WTC11 (cell line): ENCODE data around the gene MED19. TPM values are rescaled to one million over a fixed set of nuclear protein-coding genes. Genes with fewer than 3 reads are reported as not detected.
A peak's percentile ranks its signal among the peaks of the same experiment; 100 is the strongest.

Source experiments
- ATAC-seq: fragments of 200-7000 bp; cut with Tn5 transposase; 2 replicates; pipeline ENCODE4 v1.10.0; 2021; ENCODE audit warnings: mild to moderate bottlenecking, moderate library complexity
- CTCF ChIA-PET: fragments of 300-600 bp; sonication (Branson Sonifier 250); formaldehyde crosslinking; loops from one replicate; lab custom pipeline; 2021; ENCODE audit warnings: antibody characterized with exemption; lab: Charles Lee
- POLR2A ChIA-PET: fragments of 350-600 bp; sonication (Branson Sonifier 250); formaldehyde crosslinking; loops from one replicate; lab custom pipeline; 2021; ENCODE audit warnings: antibody characterized with exemption; lab: Charles Lee
- DNase-seq: peaks from one replicate; pipeline ENCODE4 v3.0.0; 2021; ENCODE audit warnings: low spot score
- H3K27ac Mint-ChIP-seq: 2 replicates; pipeline ENCODE4 v1.8.0; 2021; ENCODE audit warnings: mixed read lengths
- H3K27me3 Mint-ChIP-seq: 2 replicates; pipeline ENCODE4 v1.8.0; 2021; ENCODE audit warnings: low read depth, mild to moderate bottlenecking, moderate library complexity, mixed read lengths
- H3K36me3 Mint-ChIP-seq: 2 replicates; pipeline ENCODE4 v1.8.0; 2021; ENCODE audit warnings: mixed read lengths
- H3K4me1 Mint-ChIP-seq: 2 replicates; pipeline ENCODE4 v1.8.0; 2022; ENCODE audit warnings: mixed read lengths
- H3K4me3 Mint-ChIP-seq: 2 replicates; pipeline ENCODE4 v1.8.0; 2021; ENCODE audit warnings: mild to moderate bottlenecking, moderate library complexity, mixed read lengths
- H3K9me3 Mint-ChIP-seq: 2 replicates; pipeline ENCODE4 v1.8.0; 2021; ENCODE audit warnings: mixed read lengths
- ATF6 ChIP-seq: sonication (generic); formaldehyde crosslinking; IDR thresholded peaks from 2 replicates; pipeline ENCODE4 v1.8.1; 2023; ENCODE audit warnings: mild to moderate bottlenecking, missing genetic modification reagents
- CREM ChIP-seq: sonication (generic); formaldehyde crosslinking; IDR thresholded peaks from 2 replicates; pipeline ENCODE4 v1.8.1; 2022; ENCODE audit warnings: mild to moderate bottlenecking, missing genetic modification reagents, moderate library complexity
- ERG ChIP-seq: fragments of 250-450 bp; sonication (Bioruptor Pico); IDR thresholded peaks from 2 replicates; pipeline ENCODE4 v1.8.0; 2021; ENCODE audit warnings: mild to moderate bottlenecking
- GRHL2 ChIP-seq: fragments of 250-450 bp; sonication (Bioruptor Pico); IDR thresholded peaks from 2 replicates; pipeline ENCODE4 v1.8.0; 2022; ENCODE audit warnings: mild to moderate bottlenecking, moderate library complexity; ENCODE audit not compliant: insufficient replicate concordance, severe bottlenecking
- NFYB ChIP-seq: sonication (generic); formaldehyde crosslinking; conservative IDR thresholded peaks from 2 replicates; pipeline ENCODE4 v1.8.0; 2022; ENCODE audit warnings: low read depth, missing genetic modification reagents
- NR2C2 ChIP-seq: sonication (generic); formaldehyde crosslinking; IDR thresholded peaks from 2 replicates; pipeline ENCODE4 v1.8.0; 2022; ENCODE audit warnings: mild to moderate bottlenecking, missing genetic modification reagents
- NR3C1 ChIP-seq: sonication (generic); formaldehyde crosslinking; conservative IDR thresholded peaks from 2 replicates; pipeline ENCODE4 v1.8.1; 2023; ENCODE audit warnings: low read depth, mild to moderate bottlenecking, missing genetic modification reagents
- PRDM15 ChIP-seq: sonication (generic); formaldehyde crosslinking; IDR thresholded peaks from 2 replicates; pipeline ENCODE4 v1.8.0; 2022; ENCODE audit warnings: missing genetic modification reagents
- STAT6 ChIP-seq: sonication (generic); formaldehyde crosslinking; conservative IDR thresholded peaks from 2 replicates; pipeline ENCODE4 v1.8.1; 2023; ENCODE audit warnings: mild to moderate bottlenecking, low read depth, missing genetic modification reagents, moderate library complexity
- ZBTB21 ChIP-seq: sonication (generic); formaldehyde crosslinking; IDR thresholded peaks from 2 replicates; pipeline ENCODE4 v1.8.1; 2023; ENCODE audit warnings: mild to moderate bottlenecking, missing genetic modification reagents, borderline replicate concordance
- ZMAT4 ChIP-seq: fragments of 250-450 bp; sonication (Bioruptor Pico); IDR thresholded peaks from 2 replicates; pipeline ENCODE4 v1.9.0; 2021; ENCODE audit warnings: mild to moderate bottlenecking
- ZNF425 ChIP-seq: fragments of 250-450 bp; sonication (Bioruptor Pico); conservative IDR thresholded peaks from 2 replicates; pipeline ENCODE4 v1.9.0; 2021; ENCODE audit warnings: mild to moderate bottlenecking
- total RNA-seq: library from RNA; stranded (reverse); gene quantifications from 3 replicates; pipeline ENCODE4 v1.2.3, GENCODE V29; 2021

Gene MED19
- total RNA-seq, 1 experiment from 2014 or later, result 19.1 TPM

GRCh38 chr11:57681168-57681567 lies 30.8 kb downstream of the MED19 start:
- H3K9me3 Mint-ChIP-seq, result peaks cover 3% of the 10 kb centered on the region; the same call in 1 of the 2 replicates
- H3K27ac Mint-ChIP-seq, result 0 out of 2 replicates have a peak overlapping the region, but pooled peaks have one; percentile 55
- ChIA-PET POLR2A (no interaction called here), CTCF (no interaction called here)
- DNase-seq (no peak), ATAC-seq (no peak)
- no peak for TF ChIP-seq NFYB
- no peak for TF ChIP-seq ATF6 (CRISPR knock-in tag)
- H3K4me1 Mint-ChIP-seq, result peaks cover 4% of the 10 kb centered on the region; the same call in 1 of the 2 replicates
- peaks cover 47% of the 10 kb centered on the region for H3K36me3 Mint-ChIP-seq
- no peak overlapping the region for H3K4me3 Mint-ChIP-seq
- no peaks in the 10 kb centered on the region for H3K27me3 Mint-ChIP-seq

GRCh38 chr11:57680552-57680874 lies 31.5 kb downstream of the MED19 start:
- no peak for DNase-seq

More at GRCh38 chr11:57680552-57680874, 31.5 kb downstream of the MED19 start:
- no peak for ATAC-seq
- peaks cover 3% of the 10 kb centered on the region; the same call in 1 of the 2 replicates for H3K9me3 Mint-ChIP-seq
- H3K27me3 Mint-ChIP-seq, result no peaks in the 10 kb centered on the region
- H3K36me3 Mint-ChIP-seq, result peaks cover 50% of the 10 kb centered on the region
- ChIA-PET POLR2A (no interaction called here), CTCF (no interaction called here)
- peak overlapping the region; percentile 27; the same call in 1 of the 2 replicates for H3K27ac Mint-ChIP-seq
- TF ChIP-seq PRDM15 (CRISPR knock-in tag), result no peak
- TF ChIP-seq NR2C2 (CRISPR knock-in tag), result no peak
- TF ChIP-seq GRHL2 (CRISPR knock-in tag), result no peak
- TF ChIP-seq CREM, result no peak
- TF ChIP-seq ZNF425, result no peak
- TF ChIP-seq STAT6 (CRISPR knock-in tag), result no peak
- no peak for TF ChIP-seq NR3C1 (CRISPR knock-in tag)
- TF ChIP-seq ERG (CRISPR knock-in tag), result no peak
- TF ChIP-seq ZMAT4 (CRISPR knock-in tag), result no peak
- no peak for TF ChIP-seq ZBTB21 (CRISPR knock-in tag)
- no peak overlapping the region for H3K4me3 Mint-ChIP-seq
- peaks cover 9% of the 10 kb centered on the region for H3K4me1 Mint-ChIP-seq
